ENCODE data around the gene SLC24A4. TPM values are rescaled to one million over a fixed set of nuclear protein-coding genes. Genes with fewer than 3 reads are reported as not detected.

SLC24A4 gene
- total RNA-seq, 1 donor from 2014 or later = not detected

GRCh38 chr14:92449404-92450181, 126.6 kb downstream of the SLC24A4 start:
- DNase-seq (ENCODE audit: low spot score in 2 of 2) = no peak
- Histone ChIP-seq H3K27me3 (no peaks in the 10 kb centered on the region), H3K9me3 (no peaks in the 10 kb centered on the region), H3K36me3 (no peaks in the 10 kb centered on the region), H3K27ac (no peak overlapping the region), H3K4me3 (no peak overlapping the region), H3K4me1 (no peaks in the 10 kb centered on the region)
- no peak for TF ChIP-seq CTCF (IDR thresholded peaks at IDR 0.05)
- intact Hi-C loops (cut with DNase I) = no loop called here

GRCh38 chr14:92450351-92451070, 127.5 kb downstream of the SLC24A4 start:
- DNase-seq (ENCODE audit: low spot score in 2 of 2) = no peak
- H3K4me1 ChIP-seq = no peaks in the 10 kb centered on the region
- no peak overlapping the region for H3K27ac ChIP-seq
- no peaks in the 10 kb centered on the region for H3K36me3 ChIP-seq
- intact Hi-C loops (cut with DNase I) = no loop called here
- no peak for TF ChIP-seq CTCF (IDR thresholded peaks at IDR 0.05)
- H3K4me3 ChIP-seq = no peak overlapping the region
- no peaks in the 10 kb centered on the region for H3K9me3 ChIP-seq
- H3K27me3 ChIP-seq = no peaks in the 10 kb centered on the region

- intact Hi-C loops (cut with DNase I) = no loop called here
- Histone ChIP-seq H3K36me3 (no peaks in the 10 kb centered on the region), H3K4me1 (no peaks in the 10 kb centered on the region), H3K27me3 (no peaks in the 10 kb centered on the region), H3K9me3 (no peaks in the 10 kb centered on the region), H3K27ac (no peak overlapping the region), H3K4me3 (no peak overlapping the region)
- DNase-seq (ENCODE audit: low spot score in 2 of 2) = no peak
- no peak for TF ChIP-seq CTCF (IDR thresholded peaks at IDR 0.05)
Measured at GRCh38 chr14:92451245-92451644, 128.3 kb downstream of the SLC24A4 start.

- no peak for TF ChIP-seq CTCF (IDR thresholded peaks at IDR 0.05)
- H3K4me1 ChIP-seq = no peaks in the 10 kb centered on the region
- no peaks in the 10 kb centered on the region for H3K27me3 ChIP-seq
- no peak overlapping the region for H3K27ac ChIP-seq
- no peaks in the 10 kb centered on the region for H3K36me3 ChIP-seq
- DNase-seq (ENCODE audit: low spot score in 2 of 2) = no peak
- no peaks in the 10 kb centered on the region for H3K9me3 ChIP-seq
- intact Hi-C loops (cut with DNase I) = no loop called here
- no peak overlapping the region for H3K4me3 ChIP-seq
Measured at GRCh38 chr14:92451755-92452154, 128.8 kb downstream of the SLC24A4 start.

- no peak overlapping the region for H3K4me3 ChIP-seq
- no peaks in the 10 kb centered on the region for H3K9me3 ChIP-seq
- H3K27ac ChIP-seq = no peak overlapping the region
- intact Hi-C loops (cut with DNase I) = no loop called here
- TF ChIP-seq CTCF (IDR thresholded peaks at IDR 0.05) = no peak
- no peaks in the 10 kb centered on the region for H3K4me1 ChIP-seq
- DNase-seq (ENCODE audit: low spot score in 2 of 2) = peak in 1 of 2 donors; percentile 45
- no peaks in the 10 kb centered on the region for H3K27me3 ChIP-seq
- no peaks in the 10 kb centered on the region for H3K36me3 ChIP-seq
Measured at GRCh38 chr14:92452471-92452870, 129.5 kb downstream of the SLC24A4 start.
